HL-60 (cell line): ENCODE results near the gene KRT6C.

ENCODE experiments used
- DNase-seq, 2 experiments: peaks; one replicate each; pipeline ENCODE4 v3.0.0-alpha.2; 2010 to 2020; ENCODE audit warnings: low read depth in 1 of 2, low spot score in 1 of 2
- H3K27ac ChIP-seq: fragments of 250-450 bp; sonication (Bioruptor Pico); replicated peaks from 2 replicates; pipeline ENCODE4 v1.5.1; 2020; ENCODE audit warnings: mild to moderate bottlenecking, moderate library complexity
- H3K27me3 ChIP-seq: fragments of 250-450 bp; sonication (Bioruptor Pico); 2 replicates; pipeline ENCODE4 v1.5.1; 2021; ENCODE audit warnings: mild to moderate bottlenecking, moderate library complexity; ENCODE audit not compliant: insufficient read depth, poor library complexity, severe bottlenecking
- H3K4me3 ChIP-seq: replicated peaks from 2 replicates; pipeline ENCODE4 v1.5.1; 2011; ENCODE audit warnings: mild to moderate bottlenecking, control low read depth, low read length; ENCODE audit not compliant: insufficient read depth
- CTCF ChIP-seq: IDR thresholded peaks from one replicate; pipeline ENCODE4 v1.5.1; 2011; ENCODE audit warnings: low read length, control low read depth, inconsistent platforms; ENCODE audit not compliant: insufficient read depth
- GABPA ChIP-seq: IDR thresholded peaks from 2 replicates; pipeline ENCODE4 v1.6.1; 2012; ENCODE audit warnings: low read depth
- POLR2AphosphoS5 ChIP-seq: IDR thresholded peaks from 2 replicates; pipeline ENCODE4 v1.6.1; 2012; ENCODE audit warnings: low read depth
- REST ChIP-seq: IDR thresholded peaks from 2 replicates; pipeline ENCODE4 v1.6.1; 2012; ENCODE audit warnings: low read depth; ENCODE audit not compliant: insufficient replicate concordance
- SPI1 ChIP-seq: IDR thresholded peaks from 2 replicates; pipeline ENCODE4 v1.6.1; 2012; ENCODE audit warnings: low read depth, mild to moderate bottlenecking, borderline replicate concordance
- long read RNA-seq: library from polyadenylated mRNA; unstranded; transcript quantifications from one replicate; pipeline ENCODE4 v2.0.0, GENCODE V29; 2020

The KRT6C gene
- long read RNA-seq = 0 reads

GRCh38 chr12:52473768-52474167, at the start of gene KRT6C:
Gene KRT6C, minus strand, starts transcription at chr12:52473805. Its CDS starts 68 bp downstream, at chr12:52473737.
- no peaks in the 10 kb centered on the region for H3K27me3 ChIP-seq
- no peak for DNase-seq
- H3K4me3 ChIP-seq = no peak within 1 kb of the TSS
- no peak within 1 kb of the TSS for H3K27ac ChIP-seq
- TF ChIP-seq GABPA = no peak
- no peak for TF ChIP-seq POLR2AphosphoS5

GRCh38 chr12:52522346-52523011, 48.9 kb upstream of the KRT6C start:
- TF ChIP-seq CTCF (no peak), SPI1 (no peak), REST (no peak), GABPA (no peak), POLR2AphosphoS5 (no peak)
- DNase-seq = no peak
- Histone ChIP-seq H3K27me3 (no peaks in the 10 kb centered on the region), H3K27ac (no peak overlapping the region), H3K4me3 (no peak overlapping the region)

GRCh38 chr12:52521568-52522266, 48.1 kb upstream of the KRT6C start:
- TF ChIP-seq CTCF (no peak), SPI1 (no peak), REST (no peak), GABPA (no peak), POLR2AphosphoS5 (no peak)
- H3K27me3 ChIP-seq = no peaks in the 10 kb centered on the region
- H3K4me3 ChIP-seq = no peak overlapping the region
- no peak for DNase-seq
- no peak overlapping the region for H3K27ac ChIP-seq

GRCh38 chr12:52521175-52521567, 47.6 kb upstream of the KRT6C start:
- no peak for TF ChIP-seq SPI1
- no peak for TF ChIP-seq POLR2AphosphoS5
- no peak for TF ChIP-seq GABPA
- no peak for TF ChIP-seq CTCF
- TF ChIP-seq REST = no peak
- no peak overlapping the region for H3K4me3 ChIP-seq

More at GRCh38 chr12:52521175-52521567, 47.6 kb upstream of the KRT6C start:
- Histone ChIP-seq H3K27ac (no peak overlapping the region), H3K27me3 (no peaks in the 10 kb centered on the region)
- DNase-seq = no peak
